Heart right ventricle (tissue), 16 donors: Measurements from ENCODE around the gene TATDN2. TPM values are rescaled to one million over a fixed set of nuclear protein-coding genes. Genes with fewer than 3 reads are reported as not detected.

Source experiments
- ATAC-seq, 8 donors: fragments of 200-7000 bp; cut with Tn5 transposase; one replicate each; pipeline ENCODE4 v1.9.1; 2020; ENCODE audit warnings: mild to moderate bottlenecking in 8 of 8, moderate library complexity in 8 of 8, moderate number of reproducible peaks in 1 of 8
- DNase-seq, 2 donors: peaks; one replicate each; pipeline ENCODE4 v3.0.0-alpha.2; 2020
- H3K27ac ChIP-seq, 10 donors: fragments of 200-600 bp; sonication (generic) in 2 of 10; one replicate each; pipeline versions ENCODE4 v1.5.0 to v1.8.0; 2020 to 2022; ENCODE audit warnings: mild to moderate bottlenecking in 3 of 10
- H3K27me3 ChIP-seq, 7 donors: fragments of 200-600 bp; one replicate each; pipeline ENCODE4 v1.8.0; 2021 to 2022; ENCODE audit warnings: mild to moderate bottlenecking in 2 of 7
- H3K36me3 ChIP-seq, 9 donors: fragments of 200-600 bp; sonication (generic) in 1 of 9; one replicate each; pipeline versions ENCODE4 v1.5.0 to v1.8.0; 2020 to 2022; ENCODE audit warnings: mild to moderate bottlenecking in 2 of 9
- H3K4me1 ChIP-seq, 9 donors: fragments of 200-600 bp; sonication (generic) in 1 of 9; one replicate each; pipeline versions ENCODE4 v1.5.0 to v1.8.0; 2020 to 2022; ENCODE audit warnings: mild to moderate bottlenecking in 4 of 9
- H3K4me3 ChIP-seq, 10 donors: fragments of 200-600 bp; sonication (generic) in 2 of 10; one replicate each; pipeline versions ENCODE4 v1.5.0 to v1.8.0; 2020 to 2022; ENCODE audit warnings: mild to moderate bottlenecking in 7 of 10, moderate library complexity in 2 of 10
- H3K9me3 ChIP-seq, 11 donors: fragments of 200-600 bp in 10 of 11; sonication (generic) in 2 of 11; one replicate each; pipeline versions ENCODE4 v1.5.0 to v1.8.0; 2013 to 2022; ENCODE audit warnings: mild to moderate bottlenecking in 2 of 11, control low read depth in 1 of 11, moderate library complexity in 1 of 11
- CTCF ChIP-seq, 9 donors: fragments of 200-600 bp; sonication (generic) in 2 of 9; IDR thresholded peaks; one replicate each; pipeline versions ENCODE4 v1.5.0 to v1.8.0; 2021 to 2022; ENCODE audit warnings: antibody characterized with exemption in 9 of 9, mild to moderate bottlenecking in 5 of 9, moderate library complexity in 1 of 9
- WGBS, 2 donors: extraction: QIAGEN DNeasy Blood & Tissue Kit; methylation state at CpG; one replicate each; pipeline ENCODE4 v1.1.7; 2013; ENCODE audit warnings: inconsistent platforms in 1 of 2; 5-methylcytosine and 5-hydroxymethylcytosine counted together
- intact Hi-C, 10 donors: fragments of 100-400 bp; cut with DNase I; formaldehyde crosslinking; loops; one replicate each; pipeline versions ENCODE4 v1.11.1 to v1.14.2; 2022
- polyA plus RNA-seq, 2 donors: library from polyadenylated mRNA; stranded (reverse); fragments of 200-250 nt; gene quantifications; one replicate each; pipeline ENCODE4 v1.2.3, GENCODE V29; 2013
- total RNA-seq, 10 donors: library from RNA; stranded (reverse); fragmentation: NEBNext Ultra II Directional in 3 of 10; extraction: Animal tissue kit (Norgen Biotek cat#: 25700) in 3 of 10; gene quantifications; one replicate each; pipeline versions ENCODE4 v1.2.1 to v1.2.4, GENCODE V29; 2021 to 2023
- donor health status: Arrhythmogenic right ventricular cardiomyopathy.
- donor health status: ischemic (EF 13 %, LVEDD 7.1; RV severe dilation, severe dysfunction).
- donor health status: healthy with polysubstance abuse.
- donor health status: DM: no; HTN: yes; CAD: no.
- donor health status: DM: no; HTN: no; CAD: no.
- donor health status: ischemic (EF 25% LVEDD 6.9; RV normal size, moderate dysfunction).
- donor health status: ischemic (EF 25% LVEDD 5.7; RV mildly dilated, moderate dysfunction).
- donor health status: healthy.
- donor health status: DM: yes; HTN: yes; CAD: no.
- donor health status: Ischemic cardiomyopathy.
- donor health status: ischemic (EF 35%, LVEDD 5.7; RV mildly dilated, moderate dysfunction).
- donor health status: nonischemic (EF 11% LVEDD 7.7; RV severe dilation, severe dysfunction).
- donor health status: DM: yes; HTN: yes; CAD: no.
- donor health status: PGD.
- donor health status: ischemic (EF 29% LVEDD 5.4; RV normal size, mild dysfunction).
- donor health status: nonischemic (EF 23%, LVEDD 6.1; RV moderate dilation, normal function).

Gene TATDN2
- total and polyA plus RNA-seq, 12 donors: 9.6 to 19.6 (median 17.5) TPM

GRCh38 chr3:10217359-10217758 is 30.9 kb upstream of the TATDN2 start:
- intact Hi-C loops: loop anchor here in 1 of 10 donors (5.0 kb wide), 1 partner anchor 55 kb away; the partner anchor contains the start of gene IRAK2
- ATAC-seq (no peak), DNase-seq (no peak)
- Histone ChIP-seq H3K4me3 (no peak overlapping the region), H3K9me3 (peaks cover 0 to 11% (median 0%) of the 10 kb centered on the region in 11 donors), H3K27ac (no peak overlapping the region), H3K27me3 (no peaks in the 10 kb centered on the region), H3K4me1 (peaks cover 0 to 17% (median 0%) of the 10 kb centered on the region in 9 donors), H3K36me3 (peaks cover 0 to 73% (median 0%) of the 10 kb centered on the region in 9 donors)
- WGBS, 2 donors: 82 to 97% methylated on average over 3 of the region's 3 CpGs
- TF ChIP-seq CTCF (IDR thresholded peaks at IDR 0.05): no peak

- Histone ChIP-seq H3K4me1 (peaks cover 0 to 32% (median 1%) of the 10 kb centered on the region in 9 donors), H3K27me3 (no peaks in the 10 kb centered on the region), H3K27ac (peak overlapping the region in 1 of 10 donors; percentile 47), H3K36me3 (peaks cover 0 to 59% (median 0%) of the 10 kb centered on the region in 9 donors), H3K9me3 (peaks cover 0 to 11% (median 0%) of the 10 kb centered on the region in 11 donors), H3K4me3 (no peak overlapping the region)
- ATAC-seq (no peak), DNase-seq (no peak)
- 71 to 77% methylated on average over 9 of the region's 9 CpGs for WGBS, 2 donors
- intact Hi-C loops: loop anchor here in 8 of 10 donors (5.0 to 10.0 kb wide), 7 partner anchors 52 to 505 kb away; partner anchors contain the start of genes IRAK2 (in 5 of the 8), CRELD1 (in 2 of the 8) and BRK1 (in 1 of the 8)
- TF ChIP-seq CTCF (IDR thresholded peaks at IDR 0.05): no peak
Observed at GRCh38 chr3:10219737-10220136, 28.5 kb upstream of the TATDN2 start.

- Histone ChIP-seq H3K36me3 (peaks cover 0 to 54% (median 0%) of the 10 kb centered on the region in 9 donors), H3K9me3 (no peaks in the 10 kb centered on the region), H3K4me1 (peaks cover 0 to 53% (median 6%) of the 10 kb centered on the region in 9 donors), H3K27ac (peak overlapping the region in 1 of 10 donors; percentile 7), H3K27me3 (no peaks in the 10 kb centered on the region), H3K4me3 (no peak overlapping the region)
- WGBS, 2 donors: 88 to 89% methylated on average over 10 of the region's 10 CpGs
- ATAC-seq: peak in 1 of 8 donors; percentile 11
- DNase-seq: no peak
- intact Hi-C loops: loop anchor here in 9 of 10 donors (2.0 to 10.0 kb wide), 8 partner anchors 57 to 509 kb away; partner anchors contain the start of genes IRAK2 (in 6 of the 9), CRELD1 (in 2 of the 9) and BRK1 (in 1 of the 9)
- no peak for TF ChIP-seq CTCF (IDR thresholded peaks at IDR 0.05)
Observed at GRCh38 chr3:10223676-10224639, 24.3 kb upstream of the TATDN2 start.
